Hepatocyte (in vitro differentiated cells): Measurements from ENCODE around the gene TCHP.

Source experiments
- CTCF ChIP-seq: fragments of 200-600 bp; sonication (generic); IDR thresholded peaks from 2 replicates; pipeline ENCODE4 v1.5.1; 2016; ENCODE audit warnings: antibody characterized with exemption, mild to moderate bottlenecking; ENCODE audit not compliant: poor library complexity
- EZH2 ChIP-seq: fragments of 200-600 bp; sonication (generic); IDR thresholded peaks from 2 replicates; pipeline ENCODE4 v1.6.1; 2016; ENCODE audit warnings: antibody characterized with exemption, mild to moderate bottlenecking, borderline replicate concordance
- EZH2phosphoT487 ChIP-seq: fragments of 200-600 bp; sonication (generic); IDR thresholded peaks from one replicate; pipeline ENCODE4 v1.6.1; 2018; ENCODE audit warnings: antibody characterized with exemption, mild to moderate bottlenecking, low read depth, moderate library complexity; ENCODE audit not compliant: unreplicated experiment, severe bottlenecking

- TF ChIP-seq CTCF, result no peak
- no peak for TF ChIP-seq EZH2phosphoT487
- TF ChIP-seq EZH2, result no peak
Observed at GRCh38 chr12:109963743-109964429, 63.8 kb downstream of the TCHP start.
